HG02623 (cell line): Measurements from ENCODE around the gene ISM2.
"Not testable (repeated sequence)": the region's sequence is repeated elsewhere in the genome, so short reads cannot be mapped to it uniquely, and the experiment has no call there.

Experiments used
- ATAC-seq: cut with Tn5 transposase; IDR thresholded peaks from one replicate; pipeline ENCODE4 v1.9.1; 2021; ENCODE audit warnings: moderate library complexity; ENCODE audit not compliant: unreplicated experiment

The ISM2 gene

DNA sequence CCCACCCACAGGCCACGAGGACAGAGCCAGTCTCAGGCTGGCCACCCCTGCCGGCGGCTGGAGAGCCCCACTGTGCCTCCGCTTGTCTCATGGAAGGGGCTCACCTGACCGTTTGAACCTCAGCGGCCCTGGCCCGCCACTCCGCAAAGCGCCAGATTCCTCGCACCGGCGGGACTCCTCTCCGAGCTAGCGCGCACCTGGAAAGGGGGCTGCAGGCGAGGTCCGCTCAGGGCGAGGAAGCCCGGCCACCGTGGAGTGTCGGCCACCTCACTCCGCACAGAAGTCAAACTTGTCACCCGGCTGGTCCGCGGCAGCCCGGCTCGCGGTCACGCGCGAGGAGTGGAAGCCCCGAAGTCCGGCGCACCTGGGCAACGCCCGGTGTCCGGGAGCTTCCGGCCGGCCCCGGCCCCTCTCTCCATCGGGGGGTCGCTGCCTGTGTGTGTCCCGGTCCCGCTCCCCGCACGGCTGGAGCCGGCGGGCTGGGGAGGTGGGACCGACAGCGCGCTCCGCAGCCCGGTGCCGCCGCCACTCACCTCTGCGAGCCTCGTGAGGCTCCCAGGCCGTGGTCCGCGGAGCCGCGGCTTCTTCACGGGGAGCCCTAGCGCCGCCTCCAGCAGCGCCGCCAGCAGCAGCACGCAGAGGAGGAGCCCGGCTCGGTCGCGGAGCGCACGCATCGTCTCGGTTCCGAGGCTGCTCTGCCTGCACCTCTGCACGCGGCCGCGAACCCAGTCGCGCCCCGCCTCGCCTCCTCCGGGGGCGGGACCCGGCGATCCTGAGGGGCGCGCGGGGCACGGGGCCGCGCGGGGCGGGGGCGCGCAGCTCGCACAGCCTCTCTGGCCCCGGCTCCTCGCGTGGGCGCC is at the start of gene ISM2:
ISM2 (minus strand) TSS at position 697 of the 860 bp plus-strand sequence; CDS start at position 674, 23 bp downstream.
- peak; percentile 69 for ATAC-seq

DNA sequence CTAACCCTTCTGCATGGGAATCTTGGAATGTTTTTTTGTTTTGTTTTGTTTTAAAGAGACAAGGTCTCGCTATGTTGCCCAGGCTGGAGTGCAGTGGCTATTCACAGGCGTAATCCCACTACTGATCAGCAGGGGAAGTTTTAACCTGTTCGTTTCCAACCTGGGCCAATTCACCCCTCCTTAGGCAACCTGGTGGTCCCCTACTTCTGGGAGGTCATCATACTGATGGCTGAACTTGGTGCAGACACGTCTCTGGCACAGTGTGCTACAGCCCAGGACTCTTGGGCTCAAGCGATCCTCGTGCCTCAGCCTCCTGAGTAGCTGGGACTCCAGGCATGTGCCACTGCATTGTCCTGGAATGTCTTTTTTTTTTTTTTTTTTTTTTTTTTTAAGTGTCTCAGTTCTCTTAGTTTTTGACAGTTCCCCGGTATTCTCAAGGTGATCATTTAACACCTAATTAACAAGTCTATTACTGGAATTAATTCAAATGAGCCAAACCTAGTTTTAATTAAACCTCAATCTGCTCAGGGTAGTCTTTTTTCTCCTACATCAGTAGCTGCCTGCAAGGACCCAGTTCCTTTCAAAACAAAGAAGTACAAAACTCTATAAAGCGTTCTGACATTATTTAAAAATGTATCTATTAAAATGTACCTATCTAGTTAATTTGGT is 49.0 kb upstream of the ISM2 start:
- ATAC-seq, result no peak

DNA sequence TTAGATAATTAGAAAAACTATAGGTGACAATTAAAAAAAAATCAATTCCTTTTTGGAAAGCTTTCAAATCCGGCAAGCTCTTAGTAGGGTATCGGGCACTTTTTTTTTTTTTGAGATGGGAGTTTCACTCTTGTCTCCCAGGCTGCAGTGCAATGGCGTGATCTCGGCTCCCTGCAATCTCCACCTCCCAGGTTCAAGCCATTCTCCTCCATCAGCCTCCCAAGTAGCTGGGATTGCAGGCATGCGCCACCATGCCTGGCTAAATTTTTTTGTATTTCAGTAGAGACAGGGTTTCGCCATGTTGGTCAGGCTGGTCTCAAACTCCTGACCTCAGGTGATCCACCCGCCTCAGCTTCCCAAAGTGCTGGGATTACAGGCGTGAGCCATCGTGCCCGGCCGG is 46.6 kb upstream of the ISM2 start:
- not testable (repeated sequence) for ATAC-seq

DNA sequence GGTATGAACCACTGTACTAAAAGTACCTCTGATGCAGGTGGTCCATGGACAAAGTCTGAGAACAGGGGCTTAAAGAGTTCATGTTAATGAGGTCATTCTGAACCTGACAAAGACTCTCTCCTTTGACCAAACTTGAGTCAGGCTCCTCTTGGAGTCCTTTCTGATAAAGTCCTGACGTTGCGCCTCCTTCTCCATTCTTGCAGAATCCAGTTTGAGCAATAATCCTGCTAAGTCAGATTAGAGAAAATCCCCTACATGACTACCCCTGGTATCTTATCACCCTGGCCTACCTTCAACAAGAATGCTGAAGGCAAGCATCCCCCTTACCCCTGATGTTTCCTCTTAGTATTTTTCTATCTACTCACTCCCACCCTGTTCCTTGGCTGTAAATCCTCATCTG is 46.0 kb upstream of the ISM2 start:
- ATAC-seq, result no peak

DNA sequence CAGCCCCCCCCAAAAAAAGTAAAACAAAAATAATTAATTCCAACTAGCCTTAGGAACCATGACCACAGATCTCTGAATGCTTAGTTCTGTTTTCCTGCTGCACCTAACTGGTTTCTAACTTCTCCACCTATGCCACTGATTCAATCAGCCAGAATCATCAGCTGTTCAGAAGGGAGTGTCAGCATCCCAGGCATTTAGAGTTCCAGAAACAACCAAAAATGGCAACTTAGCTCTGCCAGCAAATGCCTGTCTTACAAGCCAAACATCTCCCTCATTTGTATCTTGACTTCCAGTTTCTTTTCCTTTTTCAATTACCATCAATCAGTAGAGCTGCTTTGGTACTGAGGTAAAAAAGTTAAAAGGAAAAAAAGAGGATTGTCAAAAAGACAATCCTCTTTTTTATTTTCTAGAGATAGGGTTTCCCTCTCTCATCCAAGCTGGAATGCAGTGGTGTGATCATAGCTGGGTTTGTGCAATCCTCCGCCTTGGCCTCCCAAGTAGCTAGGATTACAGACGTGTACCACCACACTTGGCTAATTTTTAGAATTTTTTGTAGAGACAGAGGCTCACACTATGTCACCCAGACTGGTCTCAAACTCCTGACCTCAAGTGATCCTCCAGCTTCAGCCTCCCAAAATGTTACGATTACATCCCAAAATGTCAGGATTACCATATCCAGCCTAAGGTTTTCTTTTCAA is 45.2 kb upstream of the ISM2 start:
- ATAC-seq, result no peak

DNA sequence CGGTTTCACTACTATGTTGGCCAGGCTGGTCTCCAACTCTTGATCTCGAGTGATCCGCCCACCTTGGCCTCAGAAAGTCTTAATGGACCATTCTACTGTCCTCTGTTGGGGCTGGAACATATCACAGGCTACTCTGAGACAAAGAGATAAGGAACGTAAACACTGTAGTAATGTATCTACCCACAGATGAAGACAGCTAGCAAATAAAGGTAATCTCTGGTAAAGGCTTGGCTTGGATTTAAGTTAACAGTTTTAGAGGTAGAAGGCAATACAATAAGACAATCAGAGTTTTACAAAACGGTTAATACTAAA is 44.6 kb upstream of the ISM2 start:
- ATAC-seq, result no peak

DNA sequence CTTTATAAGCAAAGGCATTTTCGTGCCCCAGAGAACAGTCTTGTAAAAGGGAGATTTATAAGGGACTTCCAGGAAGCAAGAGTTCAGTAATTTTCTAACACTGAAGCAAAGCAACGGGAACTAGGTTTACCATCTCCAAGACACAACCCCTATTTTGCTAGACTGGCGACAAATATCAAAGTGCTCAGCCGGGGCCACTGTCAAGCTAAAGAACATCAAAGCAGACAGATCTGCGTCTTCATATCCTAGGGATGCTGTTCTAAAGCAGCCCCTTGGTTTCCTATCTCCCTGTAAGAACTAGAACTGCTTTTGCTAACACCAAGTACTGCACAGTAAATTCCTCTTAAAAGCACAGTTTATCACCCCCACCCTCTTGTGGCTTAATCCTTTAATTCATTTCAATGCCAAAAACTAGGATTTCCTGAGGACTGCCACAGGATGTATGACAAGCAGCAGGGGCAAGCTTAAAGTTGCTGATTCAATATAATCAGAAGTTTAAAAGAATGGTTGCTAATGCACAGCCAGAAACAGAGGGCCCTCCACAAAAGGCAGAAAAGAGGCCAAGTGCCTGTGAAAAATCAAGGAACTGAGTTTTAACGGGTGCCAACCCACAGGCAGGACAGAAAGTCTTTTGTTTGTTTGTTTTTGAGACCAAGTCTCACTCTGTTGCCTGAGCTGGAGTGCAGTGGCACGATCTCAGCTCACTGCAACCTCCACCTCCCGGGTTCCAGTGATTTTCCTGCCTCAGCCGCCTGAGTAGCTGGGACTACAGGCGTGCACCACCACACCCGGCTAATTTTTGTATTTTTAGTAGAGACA is 44.0 kb upstream of the ISM2 start:
- ATAC-seq, result no peak

DNA sequence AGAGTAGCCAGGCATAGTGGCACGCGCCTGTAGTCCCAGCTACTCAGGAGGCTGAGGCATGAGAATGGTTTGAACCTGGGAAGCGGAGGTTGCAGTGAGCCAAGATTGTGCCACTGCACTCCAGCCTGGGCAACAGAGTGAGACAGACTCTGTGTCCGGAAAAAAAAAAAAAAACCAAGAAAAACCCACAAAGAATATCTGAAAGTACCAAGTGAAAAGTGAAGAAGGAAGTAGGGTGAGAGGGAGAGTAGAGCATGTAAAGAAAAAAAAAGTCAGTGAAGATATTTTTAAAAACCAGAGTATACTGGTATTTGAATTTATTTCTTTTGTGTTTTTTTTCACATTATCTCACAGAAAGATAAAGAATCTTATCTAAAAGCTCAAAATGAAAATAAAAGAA is 43.3 kb upstream of the ISM2 start:
- no peak for ATAC-seq

DNA sequence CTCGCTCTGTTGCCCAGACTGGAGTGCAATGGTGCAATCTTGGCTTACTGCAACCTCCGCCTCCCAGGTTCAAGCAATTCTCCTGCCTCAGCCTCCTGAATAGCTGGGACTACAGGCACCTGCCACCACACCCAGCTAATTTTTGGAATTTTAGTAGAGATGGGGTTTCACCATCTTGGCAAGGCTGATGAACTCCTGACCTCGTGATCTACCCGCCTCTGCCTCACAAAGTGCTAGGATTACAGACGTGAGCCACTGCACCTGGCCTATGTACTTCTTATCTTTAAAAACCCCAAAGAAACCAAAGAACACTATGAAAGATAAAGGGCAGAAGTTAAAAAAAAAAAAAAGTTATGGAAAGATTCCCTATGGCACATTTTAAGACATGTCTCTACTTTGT is 38.3 kb upstream of the ISM2 start:
- ATAC-seq, result not testable (repeated sequence)

DNA sequence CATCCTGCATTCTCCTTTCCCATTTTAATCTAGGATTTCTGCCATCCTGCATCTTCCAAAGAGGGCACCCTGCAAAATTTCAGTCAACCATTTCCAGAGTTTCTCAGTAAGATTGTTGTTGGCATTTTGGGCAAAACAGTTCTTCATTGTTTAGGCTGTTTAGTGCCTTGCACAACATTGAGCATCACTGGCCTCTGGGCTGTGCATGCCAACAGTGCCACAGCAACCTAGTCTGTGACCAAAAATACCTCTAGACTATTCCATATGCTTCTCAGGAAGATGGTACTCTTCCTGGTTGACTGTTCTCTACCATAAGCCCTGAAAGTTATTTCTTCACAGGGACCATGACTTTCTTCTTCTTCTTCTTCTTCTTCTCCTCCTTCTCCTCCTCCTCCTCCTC is 32.5 kb upstream of the ISM2 start:
- ATAC-seq, result no peak

DNA sequence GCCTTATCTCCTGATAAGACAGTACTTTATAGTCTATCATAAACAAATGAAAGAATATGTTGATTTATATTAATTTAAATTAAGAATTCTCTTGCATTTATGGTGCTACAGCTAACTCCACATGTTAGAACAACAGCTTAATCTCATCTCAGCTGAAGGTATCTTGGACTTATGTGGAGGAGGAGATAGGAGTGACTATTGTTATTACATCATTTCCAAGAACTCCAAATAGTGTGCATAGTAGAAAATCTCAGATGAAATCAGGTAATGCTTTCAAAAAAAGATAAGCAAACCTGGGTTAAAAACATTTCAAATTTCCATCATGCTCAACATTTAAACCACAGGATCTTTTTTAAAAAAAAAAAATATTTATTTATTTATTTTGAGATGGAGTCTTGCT is 31.3 kb upstream of the ISM2 start:
- no peak for ATAC-seq

DNA sequence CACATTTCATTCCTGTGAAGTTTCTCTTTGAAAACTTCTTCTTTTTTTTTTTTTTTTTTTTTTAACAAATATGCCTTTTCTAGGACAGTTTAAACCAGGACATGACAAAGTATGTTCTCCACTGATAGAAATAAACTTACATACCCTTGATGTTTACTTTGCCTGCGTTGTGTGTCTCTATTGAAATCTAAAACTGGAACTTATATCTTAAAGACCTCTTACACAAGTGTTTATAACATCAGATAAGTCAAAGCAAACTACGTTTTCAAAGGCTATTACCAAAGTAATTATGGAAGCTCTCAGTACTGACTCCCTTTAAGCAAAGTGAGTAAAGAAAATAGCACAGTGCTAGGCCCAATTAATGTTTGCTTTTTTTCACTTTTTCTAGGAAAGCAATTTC is 30.6 kb upstream of the ISM2 start:
- no peak for ATAC-seq

DNA sequence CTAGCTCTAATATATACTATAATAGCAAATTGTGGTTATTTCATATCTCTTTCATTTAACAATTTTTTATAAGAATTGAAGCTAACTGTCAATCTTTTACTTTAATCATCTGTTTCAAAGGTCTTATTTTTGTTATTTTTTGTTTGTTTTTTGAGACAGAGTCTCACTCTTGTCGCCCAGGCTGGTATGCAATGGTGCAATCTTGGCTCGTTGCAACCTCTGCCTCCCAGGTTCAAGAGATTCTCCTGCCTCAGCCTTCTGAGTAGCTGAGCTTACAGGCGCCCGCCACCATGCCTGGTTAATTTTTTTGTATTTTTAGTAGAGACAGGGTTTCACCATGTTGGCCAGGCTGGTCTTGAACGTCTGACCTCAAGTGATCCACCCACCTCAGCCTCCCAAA is 30.1 kb upstream of the ISM2 start:
- not testable (repeated sequence) for ATAC-seq

DNA sequence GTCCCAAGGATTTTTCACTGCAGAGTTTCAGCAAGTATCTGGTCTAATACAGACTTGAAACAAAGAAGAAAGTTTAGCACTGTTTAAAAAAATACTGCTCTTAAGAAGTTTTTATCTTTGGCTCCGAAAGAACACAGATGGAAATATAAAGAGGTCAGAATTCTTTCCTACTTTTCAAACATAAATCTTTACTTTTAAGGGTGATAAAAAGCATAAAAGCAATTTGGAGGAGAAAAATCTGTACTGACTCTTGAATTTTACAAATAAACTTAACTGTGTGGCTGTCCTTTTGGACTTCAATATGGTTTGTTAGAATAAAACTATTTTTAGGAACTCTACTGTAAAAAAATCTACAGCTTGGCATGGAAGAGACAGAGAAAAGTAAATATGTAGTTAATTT is 27.6 kb upstream of the ISM2 start:
- ATAC-seq, result no peak

DNA sequence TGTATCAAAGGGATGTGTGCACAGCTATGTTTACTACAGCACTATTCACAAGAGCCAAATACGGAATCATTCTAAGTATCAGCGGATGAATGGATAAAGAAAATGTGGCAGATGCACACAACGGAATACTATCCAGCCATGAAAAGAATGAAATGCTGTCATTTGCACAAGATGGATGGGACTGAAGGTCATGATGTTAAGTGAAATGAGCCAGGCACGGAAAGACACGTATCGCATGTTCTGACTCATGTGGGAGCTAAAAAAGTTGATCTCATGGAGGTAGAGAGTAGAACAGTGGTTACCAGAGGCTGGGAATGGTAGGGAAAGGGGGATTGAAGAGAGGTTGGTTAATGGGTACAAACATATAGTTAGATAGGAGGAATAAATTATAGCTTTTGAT is 25.9 kb upstream of the ISM2 start:
- ATAC-seq, result no peak

DNA sequence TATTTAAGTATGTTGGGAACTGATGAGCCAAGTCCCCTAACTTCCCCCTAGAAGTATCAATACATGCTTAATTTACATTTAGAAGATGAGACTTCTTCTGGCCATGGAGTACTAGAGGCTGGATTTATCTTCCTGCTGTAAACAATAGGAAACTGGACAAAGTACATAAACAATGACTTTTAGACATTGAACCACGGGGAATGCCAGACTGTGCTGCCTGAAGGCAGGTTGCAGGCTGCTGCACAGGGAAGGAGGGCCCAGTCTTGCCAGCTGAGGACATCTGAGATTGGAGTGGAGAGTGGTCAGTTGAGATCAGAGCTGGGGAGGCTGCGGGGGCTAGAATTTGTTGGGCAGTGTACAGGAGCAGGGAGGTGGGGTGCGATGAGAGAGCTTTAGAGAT is 24.5 kb upstream of the ISM2 start:
- no peak for ATAC-seq

DNA sequence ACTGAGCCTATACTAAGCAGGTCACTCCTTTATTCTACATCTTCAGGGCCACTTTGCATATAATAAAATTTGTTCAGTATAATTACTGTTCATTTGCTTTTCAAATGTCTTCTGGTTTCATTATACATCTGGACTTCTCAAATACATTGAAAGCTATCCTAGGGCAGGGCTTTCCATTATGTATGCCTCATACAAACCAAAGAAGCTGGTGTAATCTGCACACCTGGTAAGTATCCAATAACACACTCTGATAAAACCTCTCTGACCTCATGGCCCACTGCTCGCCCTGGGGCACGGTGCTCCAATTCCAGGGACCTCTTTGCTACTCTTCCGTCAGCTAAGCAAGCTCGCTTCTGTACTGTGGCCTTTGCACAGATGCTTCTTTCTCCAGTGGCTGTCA is 21.9 kb upstream of the ISM2 start:
- ATAC-seq, result no peak

DNA sequence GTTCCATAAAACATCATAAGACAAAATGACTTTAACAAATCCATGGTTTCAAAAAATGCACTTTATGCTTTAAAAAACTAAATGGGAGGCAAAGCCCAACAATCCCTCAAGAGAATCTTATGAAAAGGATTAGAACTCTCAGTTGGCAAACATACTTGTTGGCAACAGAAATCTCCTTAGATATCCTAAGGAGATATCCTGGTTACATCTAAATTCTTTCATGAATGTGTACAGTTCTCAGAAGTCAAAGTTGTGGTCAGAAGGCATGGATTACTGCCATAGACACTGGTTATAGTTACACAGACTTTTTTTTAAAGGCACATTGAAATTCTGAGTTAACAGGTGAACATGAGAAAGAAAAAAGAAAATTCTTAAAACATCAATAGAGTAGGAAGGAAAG is 17.5 kb upstream of the ISM2 start:
- no peak for ATAC-seq

DNA sequence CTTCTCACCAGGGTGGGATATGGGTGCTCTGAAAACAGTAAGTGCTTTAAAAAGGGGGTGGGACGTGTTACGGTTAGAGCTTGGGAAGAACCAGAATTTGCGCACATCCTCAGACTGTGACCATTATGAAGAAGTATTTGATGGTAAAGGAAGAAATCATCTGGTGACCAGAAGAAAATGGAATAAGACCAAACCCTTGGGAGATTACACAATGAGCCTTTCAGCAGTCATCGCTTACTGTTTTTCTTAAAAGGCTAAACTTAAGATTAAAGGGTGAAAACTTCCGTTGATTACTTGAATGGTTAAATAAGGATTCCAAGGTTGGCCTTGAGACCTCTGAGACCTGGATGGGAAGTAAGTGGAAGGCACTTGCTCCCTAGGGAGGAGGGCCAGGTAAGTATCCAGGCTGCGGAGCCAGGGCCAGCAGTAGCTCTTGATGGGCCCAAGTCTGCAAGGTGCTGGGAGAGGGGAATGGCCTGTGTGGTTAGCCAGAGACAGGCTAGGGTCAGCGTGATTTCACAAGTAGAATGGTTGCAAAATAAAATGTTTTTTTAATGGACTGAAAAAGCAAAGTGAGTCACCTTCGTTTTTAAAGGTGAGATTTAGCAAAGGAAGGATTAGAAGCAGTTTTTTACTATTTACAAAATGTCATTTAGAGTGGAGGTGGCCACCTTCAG is 13.0 kb upstream of the ISM2 start:
- ATAC-seq, result no peak

DNA sequence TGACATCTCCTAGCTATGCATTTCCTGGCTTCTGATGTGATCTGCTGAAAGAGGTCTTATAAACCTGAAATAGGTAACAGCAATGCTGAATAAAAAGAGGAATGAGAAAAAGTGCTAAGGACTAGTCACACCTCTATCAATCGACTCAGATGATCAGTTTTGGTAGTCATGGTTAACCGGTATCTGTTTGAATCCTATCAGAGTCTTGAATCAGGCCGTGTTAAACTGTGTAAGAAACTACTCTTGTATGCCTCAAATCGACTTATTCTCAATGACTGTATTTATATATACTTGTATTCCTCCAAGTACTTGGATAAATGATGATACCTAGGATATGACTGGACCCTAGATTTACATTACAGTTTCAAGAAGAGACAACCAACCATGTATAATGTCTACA is 10.8 kb upstream of the ISM2 start:
- ATAC-seq, result no peak

DNA sequence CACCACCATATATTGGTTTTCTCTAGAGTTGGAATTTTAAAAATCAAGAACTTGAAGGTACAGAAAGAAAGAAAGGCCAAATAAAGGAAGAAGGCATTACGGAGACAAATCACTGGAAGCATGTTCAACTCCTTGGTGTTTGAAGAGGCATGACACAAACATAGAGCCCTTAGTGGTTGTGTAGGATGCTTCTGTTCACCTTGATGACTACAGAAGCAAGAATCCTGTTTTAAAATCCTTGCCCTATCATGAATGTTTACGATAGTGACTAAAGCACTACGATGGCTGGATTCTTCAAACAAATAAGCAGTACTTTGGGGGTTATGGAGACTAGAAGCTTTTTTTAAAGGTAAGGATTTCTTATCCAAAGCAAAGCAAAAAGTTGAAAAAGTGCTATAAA is 10.3 kb upstream of the ISM2 start:
- no peak for ATAC-seq
